HPDE6-E6E7 (cell line): ENCODE results near the gene PPP2R5C.

ENCODE experiments used
- DNase-seq: peaks from one replicate; pipeline ENCODE4 v3.0.0; 2011; ENCODE audit warnings: missing footprints; ENCODE audit errors: extremely low spot score

PPP2R5C gene

DNA sequence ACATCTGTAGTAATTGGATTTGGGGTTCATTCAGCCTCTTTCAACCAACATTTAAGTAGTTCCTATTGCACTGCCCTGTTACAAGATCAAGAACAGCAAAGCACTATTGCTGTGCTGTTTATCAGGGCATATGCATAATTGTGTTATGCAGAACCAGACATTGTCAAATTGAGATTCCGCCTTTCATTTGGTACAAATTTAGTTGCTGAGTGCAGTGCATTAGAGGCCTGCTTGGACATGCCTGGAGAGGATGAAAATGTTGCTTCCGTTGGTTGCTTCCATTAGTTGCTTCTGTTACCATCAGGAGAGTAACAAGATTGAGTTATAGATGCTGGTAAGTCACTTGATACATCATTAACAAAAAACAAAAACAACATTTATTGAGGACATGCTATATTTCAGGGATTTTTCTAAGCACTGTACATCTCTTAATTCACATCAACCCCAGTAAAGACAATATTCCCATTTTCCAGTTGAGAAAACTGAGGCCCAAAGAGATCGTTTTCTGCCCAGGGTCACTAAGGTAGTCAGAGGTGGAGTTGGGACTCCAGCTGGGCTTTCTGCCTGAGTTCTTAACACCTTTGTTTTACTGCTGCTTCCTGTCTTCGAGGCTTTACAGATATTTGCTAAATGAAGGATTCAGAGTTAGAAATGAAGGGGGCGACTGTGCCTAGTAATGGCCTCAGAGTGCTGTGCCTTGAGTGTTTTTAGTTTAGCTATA is 79.3 kb downstream of the PPP2R5C start:
- DNase-seq: no peak

DNA sequence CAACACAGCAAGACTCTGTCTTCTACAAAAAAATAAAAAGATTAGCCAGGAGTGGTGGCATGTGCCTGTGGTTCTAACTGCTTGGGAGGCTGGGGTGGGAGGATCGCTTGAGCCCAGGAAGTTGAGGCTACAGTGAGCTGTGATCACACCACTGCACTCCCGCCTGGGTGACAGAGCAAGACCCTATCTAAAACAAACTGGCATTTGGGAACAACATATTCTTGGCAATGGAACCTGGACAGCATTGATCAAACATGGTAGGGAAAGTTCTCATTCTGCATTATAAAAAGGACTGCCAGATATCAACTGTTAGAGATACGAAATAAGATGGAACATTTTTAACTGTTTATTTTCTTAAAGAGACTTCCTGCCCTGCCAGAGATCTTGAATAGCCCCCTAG is 81.5 kb downstream of the PPP2R5C start:
- no peak for DNase-seq

DNA sequence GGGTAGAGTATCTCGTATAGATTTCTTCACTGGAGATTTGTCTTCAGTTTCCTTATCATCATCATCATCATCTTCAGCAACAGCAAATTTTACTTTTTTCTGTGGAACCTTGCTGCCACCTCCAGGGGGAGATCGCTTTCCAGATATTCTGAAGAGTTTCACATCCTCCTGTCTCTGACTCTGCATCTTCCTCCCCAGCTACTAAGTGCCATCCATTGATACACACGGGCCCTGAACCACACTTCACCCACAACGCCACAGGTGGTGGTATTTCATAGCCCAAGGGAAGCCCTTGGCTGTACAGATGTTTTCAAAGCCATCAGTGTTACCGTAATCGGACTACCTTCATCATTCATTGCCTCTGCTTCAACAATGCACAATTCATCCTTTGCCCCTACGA is 82.2 kb downstream of the PPP2R5C start:
- no peak for DNase-seq

DNA sequence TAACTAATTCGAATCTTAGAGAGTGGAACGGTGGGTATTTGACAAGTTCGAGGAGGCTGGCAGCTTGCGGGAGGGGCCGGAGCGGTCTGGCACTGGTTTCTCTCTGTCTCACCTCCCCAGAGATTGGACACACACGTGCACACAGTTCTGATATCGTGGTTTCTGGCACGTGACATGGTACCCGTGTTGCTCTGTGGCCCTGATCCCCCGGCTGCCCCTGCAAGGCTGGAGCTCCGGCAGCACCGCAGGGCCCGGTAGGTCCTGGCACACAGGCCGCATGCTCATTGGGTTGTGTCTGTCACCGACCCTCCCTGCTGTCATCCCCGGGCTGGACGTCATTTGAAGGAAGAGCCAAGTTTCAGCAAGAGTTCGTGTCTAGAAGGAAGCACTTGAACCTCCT is 82.7 kb downstream of the PPP2R5C start:
- no peak for DNase-seq

DNA sequence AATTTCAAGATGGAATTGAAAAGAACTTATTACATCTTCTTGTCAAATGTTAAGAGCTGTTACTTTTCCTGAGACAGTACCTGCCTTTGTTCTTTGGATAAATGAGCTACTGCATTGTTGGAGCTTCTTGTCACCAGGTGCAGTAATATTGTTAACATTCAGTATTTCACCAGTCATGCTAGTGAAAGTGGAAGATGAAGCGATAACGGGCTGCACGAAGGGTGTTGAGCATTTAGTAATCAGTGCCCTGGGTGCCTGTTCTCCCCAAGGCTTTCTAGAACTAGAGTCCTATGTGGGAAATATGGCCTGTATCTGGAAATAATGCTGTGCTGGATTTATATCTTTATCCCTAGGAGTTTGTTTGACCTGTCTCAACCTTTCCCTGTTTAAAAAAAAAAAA is 83.2 kb downstream of the PPP2R5C start:
- DNase-seq: no peak

DNA sequence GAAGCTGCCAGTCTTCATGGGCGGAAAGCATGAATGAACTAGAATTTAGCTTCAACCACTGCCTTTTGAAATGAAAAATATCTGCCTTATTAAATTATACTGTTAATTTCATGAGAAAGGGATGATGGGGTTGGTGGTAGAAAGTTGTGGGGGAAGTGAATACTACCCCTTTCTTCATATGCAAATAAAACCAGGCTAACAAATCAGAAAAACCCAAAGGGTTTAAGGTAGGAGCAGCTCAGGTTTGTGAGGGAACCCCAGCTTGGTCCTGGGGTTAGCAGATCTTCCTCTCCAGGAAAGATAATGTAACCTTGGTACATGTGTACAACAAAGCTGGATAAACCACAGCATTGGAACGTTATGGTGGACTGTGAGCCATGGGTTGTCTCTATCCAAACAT is 84.0 kb downstream of the PPP2R5C start:
- no peak for DNase-seq

DNA sequence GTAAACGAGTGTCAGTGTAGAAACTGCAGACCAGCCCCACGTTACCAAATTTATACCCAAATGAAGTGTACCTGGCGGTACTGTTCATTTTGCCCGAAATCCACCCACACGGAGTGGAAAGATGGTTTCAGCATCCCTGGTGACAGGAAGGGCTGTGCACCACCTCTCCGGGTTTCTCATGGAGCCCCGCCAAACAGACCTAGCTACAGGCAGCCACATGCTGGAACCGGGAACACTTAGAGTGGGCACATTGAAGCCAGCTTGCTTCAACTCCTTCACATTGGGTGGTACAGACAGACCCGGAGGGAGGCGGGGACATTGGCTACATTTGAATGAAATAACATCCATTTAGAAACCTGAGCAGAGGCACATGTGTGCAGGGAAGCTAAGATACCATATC is 84.4 kb downstream of the PPP2R5C start:
- DNase-seq: no peak

DNA sequence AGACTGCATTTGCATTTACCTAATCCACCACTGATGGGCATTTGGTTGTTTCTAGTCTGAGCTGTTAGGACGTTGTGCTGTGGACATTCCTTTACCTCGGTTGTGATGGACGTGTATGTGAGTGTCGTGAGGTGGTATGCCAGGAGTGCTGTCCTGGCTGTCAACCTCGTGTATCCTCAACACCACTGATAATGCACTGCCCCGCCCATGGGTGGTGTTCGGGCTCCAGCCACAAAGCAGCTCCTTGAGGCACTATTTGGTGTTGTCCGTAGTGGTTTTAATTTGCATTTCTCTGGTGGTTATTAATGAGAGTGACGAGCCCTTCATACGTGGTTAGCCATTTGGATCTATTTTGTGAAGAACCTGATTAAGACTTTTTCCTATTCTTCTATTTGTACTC is 87.6 kb downstream of the PPP2R5C start:
- no peak for DNase-seq

DNA sequence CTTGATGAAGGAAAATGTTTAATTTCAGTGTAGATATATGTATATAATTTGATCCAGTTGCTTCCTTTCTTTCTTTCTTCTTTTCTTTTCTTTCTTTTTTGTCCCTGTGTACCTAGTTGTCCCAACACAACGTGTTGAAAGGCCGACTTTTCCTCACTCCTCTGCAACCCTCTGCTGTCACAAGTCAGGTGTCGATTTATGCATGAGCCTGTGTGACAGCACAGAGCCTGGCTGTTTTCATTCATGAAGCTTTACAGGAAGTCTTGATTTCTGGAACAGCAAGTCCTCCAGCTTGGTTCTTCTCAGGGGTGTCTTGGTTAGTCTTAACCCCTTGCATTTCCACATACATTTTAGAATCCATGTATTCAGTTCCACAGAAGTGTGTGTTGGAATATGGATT is 88.1 kb downstream of the PPP2R5C start:
- no peak for DNase-seq

DNA sequence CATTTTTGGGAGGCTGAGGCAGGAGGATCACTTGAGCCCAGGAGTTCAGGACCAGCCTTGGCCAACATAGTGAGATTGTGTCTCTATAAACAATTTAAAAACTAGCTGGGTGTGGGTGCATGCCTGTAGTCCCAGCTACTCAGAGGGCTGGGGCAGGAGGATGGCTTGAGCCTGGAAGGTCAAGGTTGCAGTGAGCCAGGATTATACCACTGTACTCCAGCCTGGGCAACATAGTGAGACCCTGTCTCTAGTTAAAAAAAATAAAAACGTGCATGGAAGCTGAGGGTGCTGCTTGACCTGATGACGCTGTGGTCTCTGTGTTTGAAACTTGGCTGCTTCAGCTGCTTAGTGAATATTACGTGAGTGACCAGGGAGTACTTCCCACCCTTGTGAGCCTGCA is 89.7 kb downstream of the PPP2R5C start:
- DNase-seq: no peak

DNA sequence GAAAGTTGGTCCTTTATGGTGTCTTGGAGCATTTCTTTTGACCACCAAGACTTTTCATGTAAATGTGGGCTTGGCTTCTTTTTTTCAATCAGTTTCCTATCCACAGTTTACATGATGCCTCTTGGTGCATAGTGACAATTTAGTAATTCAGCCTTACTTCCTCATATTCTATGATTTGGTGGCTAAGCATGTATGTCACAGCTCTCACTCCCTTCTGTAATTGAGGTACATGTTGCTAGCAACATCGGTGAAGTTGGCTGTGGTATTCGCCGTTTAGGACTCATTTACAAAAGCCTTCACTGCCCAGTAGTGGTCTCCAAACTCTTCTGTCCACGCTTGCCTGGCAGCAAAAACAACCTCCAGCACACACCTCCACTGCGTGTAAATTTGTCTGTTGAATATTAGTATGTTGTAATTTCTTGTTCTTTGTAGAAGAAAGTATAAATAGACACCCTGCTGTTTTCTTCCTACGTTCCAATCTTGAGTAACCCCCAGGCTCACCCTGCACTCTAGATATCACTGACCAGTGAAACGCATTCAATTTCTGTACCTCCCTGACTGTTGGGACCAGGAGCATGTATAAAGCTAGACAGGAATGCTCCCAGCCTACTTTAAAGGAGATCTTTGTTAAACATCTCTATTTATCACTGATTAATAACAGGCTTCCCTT is 90.4 kb downstream of the PPP2R5C start:
- no peak for DNase-seq

DNA sequence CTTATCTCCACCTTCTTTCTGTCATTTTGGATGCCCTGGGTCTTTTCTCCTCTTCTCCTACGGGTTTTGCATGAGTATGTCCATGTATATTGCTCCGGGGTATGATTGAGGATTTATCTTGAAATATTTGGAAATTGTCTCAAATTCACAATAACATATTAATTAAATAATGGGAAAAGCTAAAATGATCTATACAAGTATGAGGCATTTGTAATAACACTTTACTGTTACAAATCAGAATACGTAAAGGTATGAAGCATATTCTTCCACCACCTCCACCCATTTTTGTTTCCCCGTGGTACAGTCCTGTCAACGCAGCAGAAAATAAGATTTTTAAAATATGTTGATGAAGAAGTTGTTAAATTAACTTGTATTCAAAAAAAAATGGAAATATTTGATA is 91.3 kb downstream of the PPP2R5C start:
- no peak for DNase-seq

DNA sequence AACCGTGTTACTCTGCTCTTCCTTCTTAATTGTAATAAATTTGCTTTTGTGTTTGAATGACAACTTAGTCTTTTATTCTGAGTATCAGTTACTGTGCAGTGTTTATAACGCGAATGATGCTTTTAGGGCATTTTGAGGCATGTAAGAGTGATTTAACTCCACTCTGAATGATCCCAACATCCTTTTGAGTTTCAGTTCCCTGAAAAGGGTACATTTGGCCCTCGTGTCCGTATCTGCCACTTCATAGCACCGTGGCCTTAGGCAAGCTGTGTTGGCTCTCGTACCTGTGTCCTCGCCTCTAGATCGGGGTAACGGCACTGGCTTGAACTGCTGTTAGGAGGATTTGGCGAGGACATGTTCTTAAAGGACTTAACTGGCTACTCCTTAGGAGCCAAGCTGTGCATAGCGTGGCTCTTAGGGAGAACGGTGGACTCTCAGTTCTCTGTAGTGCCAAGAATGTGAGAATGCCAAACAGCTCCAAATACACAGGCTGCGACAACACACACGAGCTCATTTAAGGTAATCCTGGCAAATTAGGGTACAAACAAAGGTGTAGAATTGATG is 92.0 kb downstream of the PPP2R5C start:
- no peak for DNase-seq

DNA sequence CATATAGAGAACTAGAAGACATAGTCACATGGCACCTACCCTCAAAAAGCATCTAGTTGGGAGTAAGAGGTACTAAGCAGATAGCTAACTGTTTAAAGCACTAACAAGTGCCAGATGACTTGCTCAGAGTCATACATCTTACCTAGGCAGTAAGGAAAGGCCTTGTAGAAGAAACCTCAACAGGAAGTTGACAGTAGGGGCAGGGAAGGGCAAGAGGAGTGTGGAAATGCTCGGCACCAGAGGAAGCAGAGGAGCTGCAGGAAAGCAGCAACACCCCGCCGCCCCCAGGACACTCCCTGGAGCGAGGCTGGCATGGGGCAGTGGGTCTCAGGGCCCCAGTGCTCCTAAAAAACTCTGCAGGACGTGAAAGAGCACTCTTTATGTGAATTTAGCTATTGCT is 92.9 kb downstream of the PPP2R5C start:
- no peak for DNase-seq

DNA sequence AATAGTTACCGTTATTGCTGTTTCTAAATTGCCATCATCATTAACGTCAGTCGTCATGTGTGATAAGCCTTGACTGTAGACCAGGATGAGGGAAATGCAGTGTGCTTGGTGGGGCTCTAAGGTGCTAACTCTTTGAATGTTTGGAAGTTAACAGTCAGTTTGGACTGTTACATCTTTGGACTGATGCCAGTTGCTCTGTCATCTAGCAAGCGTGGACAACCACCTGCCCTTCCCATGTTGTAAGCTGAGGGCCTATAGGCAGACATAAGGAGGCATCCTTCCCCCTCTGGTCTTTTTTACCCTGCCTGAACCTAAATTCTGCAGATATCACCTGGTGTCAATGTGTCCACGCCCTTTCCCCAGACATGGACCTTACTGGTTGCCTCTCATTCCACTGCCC is 94.4 kb downstream of the PPP2R5C start:
- DNase-seq: no peak

DNA sequence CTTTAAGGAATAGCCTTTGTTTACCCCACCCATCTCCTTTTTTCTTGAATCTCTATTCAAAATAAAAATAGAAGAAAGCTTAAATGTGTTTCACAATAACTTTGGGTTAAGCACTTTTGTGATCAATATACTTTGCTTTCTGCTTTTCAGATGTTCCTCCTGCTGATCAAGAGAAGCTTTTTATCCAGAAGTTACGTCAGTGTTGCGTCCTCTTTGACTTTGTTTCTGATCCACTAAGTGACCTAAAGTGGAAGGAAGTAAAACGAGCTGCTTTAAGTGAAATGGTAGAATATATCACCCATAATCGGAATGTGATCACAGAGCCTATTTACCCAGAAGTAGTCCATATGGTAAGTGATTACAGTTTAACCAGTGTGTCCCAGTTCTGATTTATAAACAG is 95.0 kb downstream of the PPP2R5C start:
- no peak for DNase-seq

DNA sequence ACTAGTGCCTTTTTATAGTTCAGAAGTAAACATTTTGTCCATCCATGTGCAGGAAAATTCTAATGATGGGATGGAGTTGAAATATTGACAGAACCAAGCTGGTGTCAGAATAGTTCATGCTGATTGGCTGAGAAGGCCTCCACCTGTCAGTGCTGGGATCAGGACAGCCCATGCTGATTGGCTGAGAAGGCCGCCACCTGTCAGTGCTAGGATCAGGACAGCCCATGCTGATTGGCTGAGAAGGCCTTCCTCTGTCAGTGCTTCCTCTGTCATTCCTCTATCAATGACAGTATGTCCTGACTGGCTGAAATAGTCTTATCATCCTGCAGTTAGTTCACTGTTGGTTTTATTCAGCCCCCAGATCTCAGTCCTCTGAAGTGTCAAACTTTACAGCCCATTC is 95.7 kb downstream of the PPP2R5C start:
- DNase-seq: no peak

DNA sequence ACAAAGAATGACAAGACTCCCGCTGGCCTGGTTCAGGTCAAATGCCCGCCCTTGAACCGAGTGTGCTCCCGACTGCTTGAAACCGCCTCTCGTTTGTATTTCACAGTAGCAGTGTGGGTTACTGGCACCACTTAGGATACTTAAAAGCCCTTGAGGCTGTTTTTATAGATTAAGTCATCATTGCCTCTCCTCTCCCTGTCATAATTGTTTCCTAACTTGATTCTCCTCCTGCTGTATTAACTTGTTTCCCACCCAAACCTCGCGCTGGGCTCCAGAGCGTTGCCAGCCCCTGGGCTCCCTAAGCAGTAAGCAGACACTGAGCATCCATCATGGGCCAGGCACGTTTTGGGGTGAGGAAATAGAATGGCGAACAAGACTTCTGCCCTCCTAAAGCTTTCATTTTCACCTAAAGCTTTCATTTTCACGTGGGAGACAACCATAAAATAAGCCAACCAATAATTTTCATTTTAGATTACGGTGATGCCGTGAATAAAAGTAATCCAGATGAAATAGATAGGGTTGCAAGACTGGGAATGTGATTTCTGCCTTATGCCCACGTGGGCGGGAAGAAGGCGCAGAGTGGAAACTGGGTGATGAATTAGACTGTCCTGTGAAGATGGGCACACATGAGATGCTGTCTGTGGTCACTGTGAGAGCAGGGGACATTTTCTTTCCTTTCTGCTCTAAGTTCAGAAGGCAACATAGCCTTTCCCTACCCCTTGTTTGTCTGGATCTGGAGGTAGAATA is 97.5 kb downstream of the PPP2R5C start:
- DNase-seq: no peak

DNA sequence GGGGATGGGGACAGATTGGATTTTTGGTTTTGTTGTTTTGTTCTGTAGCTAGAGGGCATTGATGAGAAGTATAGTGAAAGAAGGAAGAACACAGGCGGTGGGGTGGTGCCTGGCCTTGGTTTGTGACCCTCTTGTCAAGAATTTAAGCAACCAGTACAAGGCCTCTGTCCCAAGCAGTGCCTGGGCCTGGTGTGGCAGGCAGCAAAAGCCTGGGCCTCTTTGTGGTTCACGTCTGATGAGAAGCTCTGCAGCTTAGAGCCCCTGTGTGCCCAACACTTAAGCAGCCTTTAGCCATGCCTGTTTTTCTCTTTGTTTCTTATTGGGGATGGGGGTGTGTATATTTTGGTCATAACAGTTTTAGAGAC is 98.0 kb downstream of the PPP2R5C start:
- DNase-seq: no peak

DNA sequence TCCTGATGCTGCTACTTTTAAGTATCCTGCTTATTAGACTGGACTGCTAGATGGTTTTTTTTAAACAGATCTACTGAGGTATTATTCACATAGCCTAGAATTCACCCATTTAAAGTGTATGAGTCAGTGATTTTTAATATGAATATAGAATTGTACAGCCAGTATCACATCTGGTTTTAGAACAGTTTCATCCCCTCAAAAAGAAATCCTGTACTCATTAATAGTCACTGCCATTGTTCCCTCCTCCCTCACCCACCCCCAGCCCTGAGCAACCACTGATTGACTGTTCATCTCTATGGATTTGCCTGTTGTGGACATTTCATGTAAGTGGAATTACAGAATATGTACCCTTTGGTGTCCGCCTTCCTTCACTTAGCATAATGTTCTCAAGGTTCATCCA is 98.4 kb downstream of the PPP2R5C start:
- no peak for DNase-seq

DNA sequence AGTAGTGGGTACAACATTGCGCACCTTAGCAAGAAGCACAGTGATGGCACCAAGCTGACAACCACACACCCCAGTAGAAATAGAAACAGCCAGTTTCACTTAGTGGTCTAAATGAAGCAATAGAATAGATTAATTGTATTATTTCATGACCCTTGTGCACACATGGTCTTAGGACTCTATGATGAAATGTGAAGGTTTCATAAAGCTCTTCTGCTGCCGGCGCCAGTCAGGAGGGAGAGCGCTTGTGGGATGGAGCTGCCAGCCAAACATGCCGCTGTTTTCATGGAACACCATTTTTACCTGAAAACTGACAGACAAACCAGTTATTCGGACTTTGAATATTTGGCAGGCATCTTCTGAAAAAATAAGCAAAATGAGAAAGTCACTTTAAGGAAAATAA is 100.0 kb downstream of the PPP2R5C start:
- no peak for DNase-seq

DNA sequence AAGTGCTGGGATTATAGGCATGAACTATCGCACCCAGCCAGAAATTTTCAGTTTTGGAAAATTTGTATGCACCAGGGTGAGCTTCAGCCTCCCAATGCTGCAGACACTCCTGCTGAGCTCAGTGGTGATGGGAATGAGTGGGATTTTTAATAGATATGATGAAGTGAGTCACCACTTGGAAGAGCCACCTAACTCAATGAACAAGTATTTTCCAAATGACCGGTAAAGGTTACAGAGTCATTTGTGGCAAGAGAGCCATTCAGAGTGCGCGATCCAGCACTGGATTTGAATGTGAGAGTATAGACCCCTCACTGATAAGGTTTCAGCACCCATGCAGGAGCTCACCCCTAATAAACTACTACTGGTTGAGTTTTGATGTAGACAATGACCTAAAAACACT is 100.7 kb downstream of the PPP2R5C start:
- no peak for DNase-seq

DNA sequence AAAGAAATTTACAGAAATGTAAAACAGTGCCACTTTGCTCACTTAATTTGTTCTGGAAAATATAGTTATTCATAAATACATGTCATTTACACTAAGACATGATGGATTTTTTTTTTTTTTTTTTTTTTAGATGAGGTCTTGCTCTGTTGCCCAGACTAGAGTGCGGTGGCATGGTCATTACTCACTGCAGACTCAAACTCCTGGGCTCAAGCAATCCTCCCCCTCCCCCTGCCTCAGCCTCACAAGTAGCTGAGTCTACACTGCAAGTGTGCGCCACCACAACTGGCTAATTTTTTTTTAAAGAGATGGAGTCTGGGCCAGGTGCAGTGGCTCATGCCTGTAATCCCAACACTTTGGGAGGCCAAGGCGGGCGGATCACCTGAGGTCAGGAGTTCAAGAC is 101.2 kb downstream of the PPP2R5C start:
- no peak for DNase-seq
